Measurements from ENCODE around the gene FAM20C. TPM values are rescaled to one million over a fixed set of nuclear protein-coding genes. Genes with fewer than 3 reads are reported as not detected.
"Not testable (repeated sequence)": the region's sequence is repeated elsewhere in the genome, so short reads cannot be mapped to it uniquely, and the experiment has no call there.

Gene FAM20C
- total and polyA plus RNA-seq, 4 donors, result 17.3 to 86.9 (median 45.9) TPM

- no peaks in the 10 kb centered on the region for H3K4me1 ChIP-seq (ENCODE audit: control insufficient read depth in 5 of 5, insufficient read depth in 5 of 5, low read length in 5 of 5)
- H3K9ac ChIP-seq (ENCODE audit: insufficient read depth in 1 of 2, low read length in 2 of 2), result no peak overlapping the region
- no peaks in the 10 kb centered on the region for H3K36me3 ChIP-seq (ENCODE audit: control insufficient read depth in 4 of 4, insufficient read depth in 4 of 4, low read length in 4 of 4)
- no peak overlapping the region for H3K27ac ChIP-seq (ENCODE audit: low read depth in 1 of 2, low read length in 1 of 2)
- DNase-seq (peak in 1 of 3 donors; percentile 10), ATAC-seq (ENCODE audit: insufficient read depth, low FRiP score) (no peak)
- TF ChIP-seq CTCF (IDR thresholded peaks at IDR 0.05; ENCODE audit: control extremely low read depth, extremely low read depth), result no peak
- no peak overlapping the region for H3K4me3 ChIP-seq
- H3K27me3 ChIP-seq (ENCODE audit: control insufficient read depth in 3 of 3, insufficient read depth in 3 of 3, low read length in 2 of 3), result peaks cover 8 to 42% (median 34%) of the 10 kb centered on the region in 3 donors
- WGBS, 2 donors, result 76 to 86% methylated on average over 23 to 25 of the region's 25 CpGs
- H3K9me3 ChIP-seq (ENCODE audit: control insufficient read depth in 4 of 4, insufficient read depth in 3 of 4, low read length in 3 of 4), result no peaks in the 10 kb centered on the region
These were observed 102.2 kb downstream of the FAM20C start for GRCh38 chr7:294440-295154.

GRCh38 chr7:295155-296154 lies 103.1 kb downstream of the FAM20C start:
- Histone ChIP-seq H3K4me3 (no peak overlapping the region), H3K27ac (ENCODE audit: low read depth in 1 of 2, low read length in 1 of 2) (peak overlapping the region in 1 of 2 donors; percentile 50), H3K4me1 (ENCODE audit: control insufficient read depth in 5 of 5, insufficient read depth in 5 of 5, low read length in 5 of 5) (no peaks in the 10 kb centered on the region), H3K27me3 (ENCODE audit: control insufficient read depth in 3 of 3, insufficient read depth in 3 of 3, low read length in 2 of 3) (peaks cover 7 to 36% (median 31%) of the 10 kb centered on the region in 3 donors), H3K9me3 (ENCODE audit: control insufficient read depth in 4 of 4, insufficient read depth in 3 of 4, low read length in 3 of 4) (no peaks in the 10 kb centered on the region), H3K36me3 (ENCODE audit: control insufficient read depth in 4 of 4, insufficient read depth in 4 of 4, low read length in 4 of 4) (no peaks in the 10 kb centered on the region), H3K9ac (ENCODE audit: insufficient read depth in 1 of 2, low read length in 2 of 2) (peak overlapping the region in 1 of 2 donors; percentile 11)
- no peak for ATAC-seq (ENCODE audit: insufficient read depth, low FRiP score)
- DNase-seq, result peak in 2 of 3 donors; percentile 40
- 76 to 80% methylated on average over 25 to 27 of the region's 27 CpGs for WGBS, 2 donors
- TF ChIP-seq CTCF (IDR thresholded peaks at IDR 0.05; ENCODE audit: control extremely low read depth, extremely low read depth), result no peak

GRCh38 chr7:296373-296945 lies 104.1 kb downstream of the FAM20C start:
- Histone ChIP-seq H3K36me3 (ENCODE audit: control insufficient read depth in 4 of 4, insufficient read depth in 4 of 4, low read length in 4 of 4) (no peaks in the 10 kb centered on the region), H3K27ac (ENCODE audit: low read depth in 1 of 2, low read length in 1 of 2) (no peak overlapping the region), H3K9ac (ENCODE audit: insufficient read depth in 1 of 2, low read length in 2 of 2) (no peak overlapping the region), H3K9me3 (ENCODE audit: control insufficient read depth in 4 of 4, insufficient read depth in 3 of 4, low read length in 3 of 4) (no peaks in the 10 kb centered on the region), H3K27me3 (ENCODE audit: control insufficient read depth in 3 of 3, insufficient read depth in 3 of 3, low read length in 2 of 3) (peaks cover 3 to 31% (median 29%) of the 10 kb centered on the region in 3 donors), H3K4me1 (ENCODE audit: control insufficient read depth in 5 of 5, insufficient read depth in 5 of 5, low read length in 5 of 5) (no peaks in the 10 kb centered on the region), H3K4me3 (no peak overlapping the region)
- WGBS, 2 donors, result 82 to 84% methylated on average over 18 of the region's 20 CpGs
- no peak for ATAC-seq (ENCODE audit: insufficient read depth, low FRiP score)
- DNase-seq, result no peak
- TF ChIP-seq CTCF (IDR thresholded peaks at IDR 0.05; ENCODE audit: control extremely low read depth, extremely low read depth), result no peak

GRCh38 chr7:297141-297540 lies 104.8 kb downstream of the FAM20C start:
- H3K4me1 ChIP-seq (ENCODE audit: control insufficient read depth in 5 of 5, insufficient read depth in 5 of 5, low read length in 5 of 5); ATAC-seq (ENCODE audit: insufficient read depth, low FRiP score); H3K27ac ChIP-seq (ENCODE audit: low read depth in 1 of 2, low read length in 1 of 2); H3K9ac ChIP-seq (ENCODE audit: insufficient read depth in 1 of 2, low read length in 2 of 2); DNase-seq; H3K9me3 ChIP-seq (ENCODE audit: control insufficient read depth in 4 of 4, insufficient read depth in 3 of 4, low read length in 3 of 4); H3K36me3 ChIP-seq (ENCODE audit: control insufficient read depth in 4 of 4, insufficient read depth in 4 of 4, low read length in 4 of 4); H3K4me3 ChIP-seq: not testable (repeated sequence)
- H3K27me3 ChIP-seq (ENCODE audit: control insufficient read depth in 3 of 3, insufficient read depth in 3 of 3, low read length in 2 of 3), result peaks cover 3 to 24% (median 22%) of the 10 kb centered on the region in 3 donors
- 77 to 81% methylated on average over 17 to 20 of the region's 24 CpGs for WGBS, 2 donors
